Measurements from ENCODE around the gene EXT2.

EXT2 gene

GRCh38 chr11:44198146-44198724, 102.8 kb downstream of the EXT2 start:
- Mint-ChIP-seq H3K27me3 (ENCODE audit: low read depth) (peaks cover 3% of the 10 kb centered on the region), H3K9me3 (peaks cover 30% of the 10 kb centered on the region), H3K27ac (no peak overlapping the region), H3K36me3 (ENCODE audit: low read depth) (peaks cover 64% of the 10 kb centered on the region), H3K4me3 (no peak overlapping the region), H3K4me1 (peaks cover 34% of the 10 kb centered on the region)
- TF ChIP-seq CTCF (IDR thresholded peaks at IDR 0.05; ENCODE audit: unreplicated experiment in 3 of 3): no peak

GRCh38 chr11:44199298-44199697, 103.8 kb downstream of the EXT2 start:
- H3K27me3 Mint-ChIP-seq (ENCODE audit: low read depth): peaks cover 3% of the 10 kb centered on the region
- peak overlapping the region in 1 of 3 experiments; percentile 49 for H3K27ac Mint-ChIP-seq
- peaks cover 57% of the 10 kb centered on the region for H3K36me3 Mint-ChIP-seq (ENCODE audit: low read depth)
- TF ChIP-seq CTCF (IDR thresholded peaks at IDR 0.05; ENCODE audit: unreplicated experiment in 3 of 3): no peak
- H3K4me1 Mint-ChIP-seq: peaks cover 34% of the 10 kb centered on the region
- no peak overlapping the region for H3K4me3 Mint-ChIP-seq
- peaks cover 27% of the 10 kb centered on the region for H3K9me3 Mint-ChIP-seq

GRCh38 chr11:44199816-44200215, 104.3 kb downstream of the EXT2 start:
- Mint-ChIP-seq H3K27me3 (ENCODE audit: low read depth) (peaks cover 3% of the 10 kb centered on the region), H3K4me3 (no peak overlapping the region), H3K36me3 (ENCODE audit: low read depth) (peaks cover 54% of the 10 kb centered on the region), H3K9me3 (peaks cover 23% of the 10 kb centered on the region), H3K4me1 (peaks cover 34% of the 10 kb centered on the region), H3K27ac (no peak overlapping the region)
- no peak for TF ChIP-seq CTCF (IDR thresholded peaks at IDR 0.05; ENCODE audit: unreplicated experiment in 3 of 3)

- Mint-ChIP-seq H3K9me3 (no peaks in the 10 kb centered on the region), H3K4me1 (peaks cover 39% of the 10 kb centered on the region), H3K27me3 (ENCODE audit: low read depth) (peaks cover 3% of the 10 kb centered on the region), H3K36me3 (ENCODE audit: low read depth) (peaks cover 61% of the 10 kb centered on the region), H3K27ac (no peak overlapping the region), H3K4me3 (no peak overlapping the region)
- no peak for TF ChIP-seq CTCF (IDR thresholded peaks at IDR 0.05; ENCODE audit: unreplicated experiment in 3 of 3)
These were observed 108.0 kb downstream of the EXT2 start for GRCh38 chr11:44203270-44204043.

- Mint-ChIP-seq H3K9me3 (peaks cover 3% of the 10 kb centered on the region), H3K4me1 (peaks cover 21% of the 10 kb centered on the region), H3K4me3 (no peak overlapping the region), H3K27me3 (ENCODE audit: low read depth) (peaks cover 2% of the 10 kb centered on the region), H3K36me3 (ENCODE audit: low read depth) (peaks cover 61% of the 10 kb centered on the region), H3K27ac (peak overlapping the region in 1 of 3 experiments; percentile 11)
- no peak for TF ChIP-seq CTCF (IDR thresholded peaks at IDR 0.05; ENCODE audit: unreplicated experiment in 3 of 3)
These were observed 109.9 kb downstream of the EXT2 start for GRCh38 chr11:44205352-44205751.

All from nephron (organoid).